PC-3 (cell line): ENCODE data around the gene LHFPL3. TPM values are rescaled to one million over a fixed set of nuclear protein-coding genes. Genes with fewer than 3 reads are reported as not detected.

Experiments used
- ATAC-seq: fragments of 200-7000 bp; cut with Tn5 transposase; 2 replicates; pipeline ENCODE4 v1.9.1; 2020; ENCODE audit warnings: mild to moderate bottlenecking, moderate library complexity
- BruUV-seq: library from RNA; stranded (reverse); fragments of 400-500 nt; replicated peaks from 2 replicates; lab custom pipeline; 2021; lab: Mats Ljungman, UMichigan
- CTCF ChIA-PET: fragments of 300-600 bp; sonication (Branson Sonifier 250); formaldehyde crosslinking; loops from one replicate; lab custom pipeline; 2022; ENCODE audit warnings: antibody characterized with exemption; lab: Charles Lee
- POLR2A ChIA-PET: fragments of 300-600 bp; sonication (Branson Sonifier 250); formaldehyde crosslinking; loops from one replicate; lab custom pipeline; 2022; ENCODE audit warnings: antibody characterized with exemption; ENCODE audit not compliant: unreplicated experiment; lab: Charles Lee
- DNase-seq: peaks from one replicate; pipeline ENCODE4 v3.0.0-alpha.2; 2015
- H2AFZ ChIP-seq: fragments of 300-600 bp; sonication (generic); 2 replicates; pipeline ENCODE4 v1.6.0; 2016; ENCODE audit warnings: antibody characterized with exemption, low read length
- H3F3A ChIP-seq: fragments of 300-600 bp; sonication (generic); one replicate; pipeline ENCODE4 v1.6.0; 2017; ENCODE audit warnings: antibody characterized with exemption, low read length, control low read depth, mild to moderate bottlenecking; ENCODE audit not compliant: unreplicated experiment
- H3K27ac ChIP-seq: fragments of 300-600 bp; sonication (generic); 2 replicates; pipeline ENCODE4 v1.5.1; 2016; ENCODE audit warnings: mild to moderate bottlenecking, low read length
- H3K27me3 ChIP-seq: fragments of 300-600 bp; sonication (generic); 2 replicates; pipeline ENCODE4 v1.6.1; 2016; ENCODE audit warnings: low read length, mixed read lengths
- H3K36me3 ChIP-seq: fragments of 300-600 bp; sonication (generic); 2 replicates; pipeline ENCODE4 v1.6.1; 2016; ENCODE audit warnings: low read depth, mixed run types, low read length, mixed read lengths
- H3K4me1 ChIP-seq: fragments of 300-600 bp; sonication (generic); 2 replicates; pipeline ENCODE4 v1.5.1; 2016; ENCODE audit warnings: low read length; ENCODE audit not compliant: insufficient read depth
- H3K4me2 ChIP-seq: fragments of 300-600 bp; sonication (generic); 2 replicates; pipeline ENCODE4 v1.6.0; 2016; ENCODE audit warnings: low read length
- H3K4me3 ChIP-seq: fragments of 300-600 bp; sonication (generic); 2 replicates; pipeline ENCODE4 v1.5.1; 2016; ENCODE audit warnings: mild to moderate bottlenecking, low read length, mixed read lengths
- H3K79me2 ChIP-seq: fragments of 300-600 bp; sonication (generic); 2 replicates; pipeline ENCODE4 v1.6.1; 2017; ENCODE audit warnings: low read length, mixed read lengths
- H3K9ac ChIP-seq: fragments of 300-600 bp; sonication (generic); 2 replicates; pipeline ENCODE4 v1.6.0; 2016; ENCODE audit warnings: mild to moderate bottlenecking, low read length
- H3K9me2 ChIP-seq: fragments of 300-600 bp; sonication (generic); replicated peaks from 2 replicates; pipeline ENCODE4 v1.6.1; 2016; ENCODE audit warnings: mixed run types, low read length, mixed read lengths
- H3K9me3 ChIP-seq: fragments of 300-600 bp; sonication (generic); 2 replicates; pipeline ENCODE4 v1.6.1; 2016; ENCODE audit warnings: low read length, mixed read lengths
- H4K20me1 ChIP-seq: fragments of 300-600 bp; sonication (generic); 2 replicates; pipeline ENCODE4 v1.6.1; 2016; ENCODE audit warnings: low read length, mixed read lengths
- EZH2 ChIP-seq: fragments of 300-600 bp; sonication (generic); IDR thresholded peaks from one replicate; pipeline ENCODE4 v1.6.1; 2017; ENCODE audit warnings: antibody characterized with exemption, mild to moderate bottlenecking, low read length; ENCODE audit not compliant: unreplicated experiment
- EZH2phosphoT487 ChIP-seq: fragments of 300-600 bp; sonication (generic); IDR thresholded peaks from 2 replicates; pipeline ENCODE4 v1.6.1; 2018; ENCODE audit warnings: mild to moderate bottlenecking, antibody characterized with exemption, low read length, borderline replicate concordance
- intact Hi-C: fragments of 100-400 bp; cut with micrococcal nuclease; formaldehyde crosslinking; loops from 2 replicates; pipeline ENCODE4 v1.9.0; 2023
- total RNA-seq: library from RNA; depleted of rRNA; stranded (reverse); fragments of >200 nt; gene quantifications from 2 replicates; pipeline ENCODE4 v1.2.3, GENCODE V29; 2014
- TF ChIP-seq, protein P1 (sequence below): fragments of 300-600 bp; sonication (generic); conservative IDR thresholded peaks from 2 replicates; pipeline ENCODE4 v1.5.1; 2017; ENCODE audit warnings: antibody characterized with exemption, low read depth, mild to moderate bottlenecking, low read length

Gene LHFPL3
- total RNA-seq, 1 experiment from 2014 or later = not detected

DNA sequence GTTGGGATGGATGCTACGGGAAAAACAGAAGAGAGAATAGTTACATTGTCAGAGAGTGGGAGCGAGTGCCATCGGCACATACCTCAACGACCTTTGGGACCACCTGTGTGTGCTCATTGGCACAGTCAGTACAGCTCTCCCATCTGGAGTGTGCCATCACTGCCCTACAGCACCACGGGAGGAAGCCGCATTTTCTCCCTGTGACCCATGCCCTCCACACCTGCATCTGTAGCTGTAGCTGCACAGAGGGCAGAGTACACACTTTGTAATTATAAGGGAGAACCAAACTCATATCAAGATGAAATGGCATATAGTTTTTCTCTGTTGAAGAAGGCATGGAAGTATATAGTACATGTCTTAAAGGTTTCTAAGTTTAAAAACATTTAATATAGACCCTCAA lies 207.4 kb downstream of the LHFPL3 start:
- Histone ChIP-seq H3K4me2 (no peak overlapping the region), H3K4me1 (no peaks in the 10 kb centered on the region), H3K79me2 (no peaks in the 10 kb centered on the region), H3K4me3 (no peak overlapping the region), H4K20me1 (no peaks in the 10 kb centered on the region), H3K27ac (no peak overlapping the region), H3K9me3 (no peaks in the 10 kb centered on the region), H3K9me2 (no peaks in the 10 kb centered on the region), H2AFZ (no peak overlapping the region), H3F3A (no peaks in the 10 kb centered on the region), H3K9ac (no peak overlapping the region), H3K27me3 (peaks cover 10% of the 10 kb centered on the region; the same call in 1 of the 2 replicates), H3K36me3 (no peaks in the 10 kb centered on the region)
- no peak for TF ChIP-seq EZH2
- TF ChIP-seq, protein P1, sequence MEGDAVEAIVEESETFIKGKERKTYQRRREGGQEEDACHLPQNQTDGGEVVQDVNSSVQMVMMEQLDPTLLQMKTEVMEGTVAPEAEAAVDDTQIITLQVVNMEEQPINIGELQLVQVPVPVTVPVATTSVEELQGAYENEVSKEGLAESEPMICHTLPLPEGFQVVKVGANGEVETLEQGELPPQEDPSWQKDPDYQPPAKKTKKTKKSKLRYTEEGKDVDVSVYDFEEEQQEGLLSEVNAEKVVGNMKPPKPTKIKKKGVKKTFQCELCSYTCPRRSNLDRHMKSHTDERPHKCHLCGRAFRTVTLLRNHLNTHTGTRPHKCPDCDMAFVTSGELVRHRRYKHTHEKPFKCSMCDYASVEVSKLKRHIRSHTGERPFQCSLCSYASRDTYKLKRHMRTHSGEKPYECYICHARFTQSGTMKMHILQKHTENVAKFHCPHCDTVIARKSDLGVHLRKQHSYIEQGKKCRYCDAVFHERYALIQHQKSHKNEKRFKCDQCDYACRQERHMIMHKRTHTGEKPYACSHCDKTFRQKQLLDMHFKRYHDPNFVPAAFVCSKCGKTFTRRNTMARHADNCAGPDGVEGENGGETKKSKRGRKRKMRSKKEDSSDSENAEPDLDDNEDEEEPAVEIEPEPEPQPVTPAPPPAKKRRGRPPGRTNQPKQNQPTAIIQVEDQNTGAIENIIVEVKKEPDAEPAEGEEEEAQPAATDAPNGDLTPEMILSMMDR = no peak
- TF ChIP-seq EZH2phosphoT487 = no peak
- no TSS peak for BruUV-seq
- ChIA-PET POLR2A (no interaction called here), CTCF (no interaction called here)
- ATAC-seq = no peak
- intact Hi-C loops = no loop called here
- no peak for DNase-seq

GRCh38 chr7:104536956-104537355 lies 208.6 kb downstream of the LHFPL3 start:
- Histone ChIP-seq H3K36me3 (no peaks in the 10 kb centered on the region), H3F3A (no peaks in the 10 kb centered on the region), H3K4me2 (no peak overlapping the region), H3K9me3 (no peaks in the 10 kb centered on the region), H2AFZ (no peak overlapping the region), H4K20me1 (no peaks in the 10 kb centered on the region), H3K4me3 (no peak overlapping the region), H3K79me2 (no peaks in the 10 kb centered on the region), H3K4me1 (no peaks in the 10 kb centered on the region), H3K27me3 (peaks cover 10% of the 10 kb centered on the region; the same call in 1 of the 2 replicates), H3K27ac (no peak overlapping the region), H3K9me2 (no peaks in the 10 kb centered on the region), H3K9ac (no peak overlapping the region)
- intact Hi-C loops = no loop called here
- POLR2A ChIA-PET = no interaction called here
- no peak for DNase-seq
- CTCF ChIA-PET = no interaction called here
- TF ChIP-seq EZH2 = no peak
- TF ChIP-seq, protein P1 = no peak
- no peak for TF ChIP-seq EZH2phosphoT487
- BruUV-seq = no TSS peak
- no peak for ATAC-seq

- CTCF ChIA-PET = no interaction called here
- H3K4me1 ChIP-seq = no peaks in the 10 kb centered on the region
- no peak overlapping the region for H2AFZ ChIP-seq
- H3K4me3 ChIP-seq = no peak overlapping the region
- no peaks in the 10 kb centered on the region for H3K9me2 ChIP-seq
- ATAC-seq (no peak), DNase-seq (no peak)
- POLR2A ChIA-PET = no interaction called here
- H3F3A ChIP-seq = no peaks in the 10 kb centered on the region
- H3K27ac ChIP-seq = no peak overlapping the region
- BruUV-seq = no TSS peak
- H3K4me2 ChIP-seq = no peak overlapping the region
- H3K36me3 ChIP-seq = no peaks in the 10 kb centered on the region
- no peaks in the 10 kb centered on the region for H3K79me2 ChIP-seq
- intact Hi-C loops = no loop called here
- H4K20me1 ChIP-seq = no peaks in the 10 kb centered on the region
- H3K9ac ChIP-seq = no peak overlapping the region
- peaks cover 10% of the 10 kb centered on the region; the same call in 1 of the 2 replicates for H3K27me3 ChIP-seq
- H3K9me3 ChIP-seq = no peaks in the 10 kb centered on the region
- TF ChIP-seq EZH2 = no peak
- TF ChIP-seq, protein P1 = no peak
- TF ChIP-seq EZH2phosphoT487 = no peak
Observed at GRCh38 chr7:104538152-104538551, 209.7 kb downstream of the LHFPL3 start.
